Measurements from ENCODE around the gene RETREG1. TPM values are rescaled to one million over a fixed set of nuclear protein-coding genes. Genes with fewer than 3 reads are reported as not detected.

RETREG1 gene
- total RNA-seq, 1 donor from 2014 or later = 3.0 TPM

DNA sequence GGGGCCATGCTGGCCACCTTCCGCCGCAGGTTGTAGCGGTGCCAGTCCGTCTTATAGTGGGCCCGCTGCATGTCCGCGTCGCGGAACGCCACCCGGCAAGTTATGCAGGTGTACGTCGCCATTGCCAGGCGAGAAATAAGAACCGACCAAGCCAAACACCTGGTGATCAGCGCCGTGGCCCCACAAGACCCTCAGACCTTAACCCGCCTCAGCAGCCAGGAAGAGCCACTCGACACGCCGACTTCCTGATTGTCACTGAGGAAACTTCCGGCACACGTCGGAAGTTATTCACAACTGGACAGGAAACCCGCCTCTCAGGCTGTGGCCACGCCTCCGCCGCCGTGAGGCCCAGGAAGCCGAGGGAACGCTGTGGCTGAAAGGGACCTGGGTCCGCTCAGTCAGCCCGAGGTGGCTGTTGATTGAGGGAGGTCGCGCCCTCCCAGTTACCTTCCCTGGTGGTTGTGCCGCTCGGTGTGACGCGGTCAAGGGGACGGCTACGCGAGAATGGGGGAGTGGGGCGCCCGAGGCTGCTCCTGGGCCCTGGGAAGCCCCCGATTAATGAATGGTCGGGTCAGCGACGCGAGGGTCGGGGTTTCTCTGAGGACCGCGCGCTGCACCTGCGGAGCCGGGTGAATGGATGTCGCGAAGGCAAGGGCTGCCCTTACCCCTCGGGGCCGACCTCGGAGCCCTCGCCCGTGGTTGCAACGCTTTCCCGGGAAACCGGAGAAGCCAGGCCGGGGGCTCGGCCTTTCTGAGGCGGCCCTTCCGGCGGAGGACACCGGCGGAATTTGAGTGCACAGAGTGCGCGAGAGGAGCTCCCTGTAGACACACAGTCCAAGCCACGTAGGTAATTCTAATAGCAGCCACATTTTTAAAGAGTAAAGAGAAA is 151.0 kb downstream of the RETREG1 start, which contains the start of gene ZNF622:
TSS of gene ZNF622 (minus strand) at position 257 of the 889 bp plus-strand sequence. CDS start at position 122, 135 bp downstream.
- peak within 1 kb of the TSS; percentile 67 for H3K4me3 ChIP-seq
- H3K36me3 ChIP-seq = peaks cover under 1% of the 10 kb centered on the region
- H3K4me3 Mint-ChIP-seq = peak within 1 kb of the TSS; percentile 96
- H2AFZ ChIP-seq (replicated peaks) = peak within 1 kb of the TSS; percentile 53
- H3K36me3 Mint-ChIP-seq = peaks cover 14% of the 10 kb centered on the region
- H3K27ac Mint-ChIP-seq = peak within 1 kb of the TSS; percentile 88
- H3K27me3 Mint-ChIP-seq (ENCODE audit: insufficient read depth, low read depth) = no peaks in the 10 kb centered on the region
- H3K4me2 ChIP-seq = peak within 1 kb of the TSS; percentile 98
- no peaks in the 10 kb centered on the region for H3K9me3 ChIP-seq (ENCODE audit: low read depth)
- H3K27ac ChIP-seq = no peak within 1 kb of the TSS
- peaks cover 18% of the 10 kb centered on the region for H3K4me1 ChIP-seq
- TF ChIP-seq, protein P1, sequence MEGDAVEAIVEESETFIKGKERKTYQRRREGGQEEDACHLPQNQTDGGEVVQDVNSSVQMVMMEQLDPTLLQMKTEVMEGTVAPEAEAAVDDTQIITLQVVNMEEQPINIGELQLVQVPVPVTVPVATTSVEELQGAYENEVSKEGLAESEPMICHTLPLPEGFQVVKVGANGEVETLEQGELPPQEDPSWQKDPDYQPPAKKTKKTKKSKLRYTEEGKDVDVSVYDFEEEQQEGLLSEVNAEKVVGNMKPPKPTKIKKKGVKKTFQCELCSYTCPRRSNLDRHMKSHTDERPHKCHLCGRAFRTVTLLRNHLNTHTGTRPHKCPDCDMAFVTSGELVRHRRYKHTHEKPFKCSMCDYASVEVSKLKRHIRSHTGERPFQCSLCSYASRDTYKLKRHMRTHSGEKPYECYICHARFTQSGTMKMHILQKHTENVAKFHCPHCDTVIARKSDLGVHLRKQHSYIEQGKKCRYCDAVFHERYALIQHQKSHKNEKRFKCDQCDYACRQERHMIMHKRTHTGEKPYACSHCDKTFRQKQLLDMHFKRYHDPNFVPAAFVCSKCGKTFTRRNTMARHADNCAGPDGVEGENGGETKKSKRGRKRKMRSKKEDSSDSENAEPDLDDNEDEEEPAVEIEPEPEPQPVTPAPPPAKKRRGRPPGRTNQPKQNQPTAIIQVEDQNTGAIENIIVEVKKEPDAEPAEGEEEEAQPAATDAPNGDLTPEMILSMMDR (IDR thresholded peaks at IDR 0.05) = no peak
- TF ChIP-seq EZH2phosphoT487 (IDR thresholded peaks at IDR 0.05) = no peak
- peak; percentile 33 for TF ChIP-seq EZH2 (IDR thresholded peaks at IDR 0.05)
- H4K20me1 ChIP-seq (ENCODE audit: low read depth) = peaks cover 45% of the 10 kb centered on the region
- no peaks in the 10 kb centered on the region for H3K27me3 ChIP-seq
- peaks cover 44% of the 10 kb centered on the region for H3K4me1 Mint-ChIP-seq
- H3K9me3 Mint-ChIP-seq = no peaks in the 10 kb centered on the region
- H3K9ac ChIP-seq = peak within 1 kb of the TSS; percentile 62
- peak; percentile 96 for DNase-seq (ENCODE audit: low spot score)
- H3F3A ChIP-seq (ENCODE audit: low read depth) = no peaks in the 10 kb centered on the region
- peaks cover 54% of the 10 kb centered on the region for H3K79me2 ChIP-seq (ENCODE audit: low read depth)

DNA sequence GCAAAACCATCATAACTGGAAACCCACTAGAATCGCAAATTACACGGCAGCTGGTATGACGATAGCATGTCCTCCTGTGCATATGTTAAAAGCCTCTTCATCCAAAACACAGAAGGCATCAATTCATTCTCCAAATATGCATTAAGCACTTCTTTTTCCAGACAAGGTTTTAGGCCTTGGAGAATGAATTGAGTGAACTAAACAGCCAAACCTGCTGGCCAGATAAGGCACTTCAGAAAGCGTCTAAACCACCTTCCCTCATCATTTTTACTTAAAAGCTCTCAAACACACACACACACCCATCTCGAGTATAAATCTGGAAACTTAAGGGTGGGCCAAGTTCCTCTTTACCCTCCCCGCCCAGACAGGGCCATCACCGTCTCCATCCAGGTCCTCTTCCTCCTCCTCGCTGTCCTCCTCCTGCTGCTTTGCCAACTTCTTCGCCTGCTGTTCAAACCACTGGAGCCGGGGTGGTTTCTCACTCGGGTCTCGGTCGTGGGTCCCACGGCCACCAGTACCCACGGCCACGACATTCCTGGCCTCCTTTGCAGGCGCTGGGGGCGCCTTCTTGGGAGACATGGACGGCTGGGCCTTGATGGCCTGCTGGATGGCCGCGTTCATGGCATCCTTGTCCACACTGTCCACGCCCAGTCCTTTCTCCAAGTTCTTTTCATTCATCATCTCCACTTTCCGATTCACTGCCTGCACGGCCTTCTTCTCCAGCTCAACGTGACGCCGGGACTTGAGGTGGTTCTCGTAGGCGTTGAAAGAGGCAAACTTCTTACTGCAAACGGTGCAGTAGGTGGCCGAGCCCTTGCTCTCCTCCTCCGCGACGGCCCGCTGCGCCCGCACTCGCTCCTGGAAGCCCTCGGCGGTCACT is 151.9 kb downstream of the RETREG1 start:
- Histone ChIP-seq H3K27me3 (no peaks in the 10 kb centered on the region), H3K36me3 (peaks cover 10% of the 10 kb centered on the region), H3K27ac (no peak overlapping the region), H4K20me1 (ENCODE audit: low read depth) (peaks cover 36% of the 10 kb centered on the region), H3K4me2 (peak overlapping the region; percentile 98), H3F3A (ENCODE audit: low read depth) (no peaks in the 10 kb centered on the region), H3K4me3 (peak overlapping the region; percentile 67), H3K9me3 (ENCODE audit: low read depth) (no peaks in the 10 kb centered on the region), H3K4me1 (peaks cover 18% of the 10 kb centered on the region), H3K79me2 (ENCODE audit: low read depth) (peaks cover 54% of the 10 kb centered on the region), H3K9ac (peak overlapping the region; percentile 55), H2AFZ (replicated peaks) (peak overlapping the region; percentile 53)
- Mint-ChIP-seq H3K27ac (peak overlapping the region; percentile 42), H3K4me3 (peak overlapping the region; percentile 96), H3K27me3 (ENCODE audit: insufficient read depth, low read depth) (no peaks in the 10 kb centered on the region), H3K9me3 (no peaks in the 10 kb centered on the region), H3K36me3 (peaks cover 16% of the 10 kb centered on the region), H3K4me1 (peaks cover 44% of the 10 kb centered on the region)
- DNase-seq (ENCODE audit: low spot score) = no peak
- TF ChIP-seq, protein P1 (IDR thresholded peaks at IDR 0.05) = no peak
- TF ChIP-seq EZH2 (IDR thresholded peaks at IDR 0.05) (no peak), EZH2phosphoT487 (IDR thresholded peaks at IDR 0.05) (no peak)

DNA sequence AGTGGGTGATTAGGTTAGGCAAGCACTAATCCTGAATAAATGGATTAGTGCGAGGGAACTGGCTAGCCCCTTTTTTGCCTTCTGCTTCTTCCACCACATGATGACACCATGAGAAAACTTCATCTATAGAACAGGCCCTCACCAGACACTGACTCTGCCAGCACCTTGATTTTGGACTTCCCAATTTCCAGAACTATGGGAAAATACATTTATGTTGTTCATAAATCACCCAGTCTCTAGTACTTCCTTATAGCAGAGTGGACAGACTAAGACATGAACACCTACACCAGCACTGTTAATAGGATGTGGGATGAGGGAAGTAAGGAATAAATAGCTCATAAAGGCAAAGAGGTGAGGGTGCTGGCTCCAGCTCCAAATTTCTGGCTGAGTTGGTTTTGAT is 152.6 kb downstream of the RETREG1 start:
- Mint-ChIP-seq H3K9me3 (no peaks in the 10 kb centered on the region), H3K36me3 (peaks cover 16% of the 10 kb centered on the region), H3K27ac (no peak overlapping the region), H3K4me3 (peak overlapping the region; percentile 96), H3K4me1 (peaks cover 44% of the 10 kb centered on the region), H3K27me3 (ENCODE audit: insufficient read depth, low read depth) (no peaks in the 10 kb centered on the region)
- H3K9me3 ChIP-seq (ENCODE audit: low read depth) = no peaks in the 10 kb centered on the region
- peaks cover 30% of the 10 kb centered on the region for H4K20me1 ChIP-seq (ENCODE audit: low read depth)
- H3K27ac ChIP-seq = no peak overlapping the region
- no peak for DNase-seq (ENCODE audit: low spot score)
- peaks cover 54% of the 10 kb centered on the region for H3K79me2 ChIP-seq (ENCODE audit: low read depth)
- peak overlapping the region; percentile 98 for H3K4me2 ChIP-seq
- H3F3A ChIP-seq (ENCODE audit: low read depth) = no peaks in the 10 kb centered on the region
- peaks cover 18% of the 10 kb centered on the region for H3K4me1 ChIP-seq
- H3K27me3 ChIP-seq = no peaks in the 10 kb centered on the region
- no peak overlapping the region for H2AFZ ChIP-seq (replicated peaks)
- TF ChIP-seq EZH2phosphoT487 (IDR thresholded peaks at IDR 0.05) = no peak
- TF ChIP-seq, protein P1 (IDR thresholded peaks at IDR 0.05) = no peak
- no peak for TF ChIP-seq EZH2 (IDR thresholded peaks at IDR 0.05)
- peaks cover 11% of the 10 kb centered on the region for H3K36me3 ChIP-seq
- H3K9ac ChIP-seq = peak overlapping the region; percentile 55
- H3K4me3 ChIP-seq = peak overlapping the region; percentile 67

All from neural progenitor cell (in vitro differentiated cells).